ENCODE measurements around the gene SNX32. TPM values are rescaled to one million over a fixed set of nuclear protein-coding genes. Genes with fewer than 3 reads are reported as not detected.

The SNX32 gene
- total RNA-seq = under 0.01 and 0.44 TPM in 2 replicates

DNA sequence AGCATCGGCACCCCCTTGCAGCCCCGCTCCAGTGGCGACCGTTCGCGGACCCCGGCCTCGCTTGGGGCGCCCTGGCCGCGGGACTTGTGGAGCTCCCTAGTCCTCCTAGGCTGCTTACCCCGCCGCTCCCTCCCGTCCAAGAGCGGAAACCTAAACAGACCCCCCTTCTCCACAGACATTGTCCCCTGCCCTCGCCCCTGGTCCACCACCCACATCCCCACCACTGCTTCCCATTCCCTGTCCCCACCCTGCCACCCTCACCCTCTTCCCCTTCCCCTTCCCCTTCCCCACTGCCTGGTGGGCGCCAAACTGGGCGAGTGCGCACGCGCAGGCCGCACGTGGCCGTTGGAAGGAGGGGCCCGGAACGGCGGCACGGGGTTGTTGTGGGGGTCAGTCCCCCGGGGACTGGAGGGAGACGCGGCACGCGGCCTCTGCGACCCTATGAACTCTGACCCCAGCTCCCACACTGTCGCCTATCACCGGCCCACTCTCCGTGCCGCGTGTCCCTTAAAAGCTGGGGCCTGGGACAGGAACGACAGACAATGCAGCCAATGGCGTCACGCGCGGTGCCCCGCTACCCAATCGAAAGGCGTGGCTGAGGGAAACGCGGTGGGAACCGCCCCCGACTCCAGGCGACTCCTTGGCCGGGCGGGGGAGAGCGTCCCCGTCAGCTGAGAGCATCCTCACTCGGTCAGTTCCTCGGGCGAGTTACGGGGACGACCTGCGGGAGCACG is at the start of gene SNX32:
Gene SNX32 (plus strand): TSS at position 667 of the 734 bp plus-strand sequence. CDS start 103 bp downstream, outside the sequence.
- DNase-seq (ENCODE audit: low read depth in 2 of 2) = peak; percentile 86 to 94

GRCh38 chr11:65785319-65786007 is 48.3 kb upstream of the SNX32 start:
- no peak for DNase-seq (ENCODE audit: low read depth in 2 of 2)

DNA sequence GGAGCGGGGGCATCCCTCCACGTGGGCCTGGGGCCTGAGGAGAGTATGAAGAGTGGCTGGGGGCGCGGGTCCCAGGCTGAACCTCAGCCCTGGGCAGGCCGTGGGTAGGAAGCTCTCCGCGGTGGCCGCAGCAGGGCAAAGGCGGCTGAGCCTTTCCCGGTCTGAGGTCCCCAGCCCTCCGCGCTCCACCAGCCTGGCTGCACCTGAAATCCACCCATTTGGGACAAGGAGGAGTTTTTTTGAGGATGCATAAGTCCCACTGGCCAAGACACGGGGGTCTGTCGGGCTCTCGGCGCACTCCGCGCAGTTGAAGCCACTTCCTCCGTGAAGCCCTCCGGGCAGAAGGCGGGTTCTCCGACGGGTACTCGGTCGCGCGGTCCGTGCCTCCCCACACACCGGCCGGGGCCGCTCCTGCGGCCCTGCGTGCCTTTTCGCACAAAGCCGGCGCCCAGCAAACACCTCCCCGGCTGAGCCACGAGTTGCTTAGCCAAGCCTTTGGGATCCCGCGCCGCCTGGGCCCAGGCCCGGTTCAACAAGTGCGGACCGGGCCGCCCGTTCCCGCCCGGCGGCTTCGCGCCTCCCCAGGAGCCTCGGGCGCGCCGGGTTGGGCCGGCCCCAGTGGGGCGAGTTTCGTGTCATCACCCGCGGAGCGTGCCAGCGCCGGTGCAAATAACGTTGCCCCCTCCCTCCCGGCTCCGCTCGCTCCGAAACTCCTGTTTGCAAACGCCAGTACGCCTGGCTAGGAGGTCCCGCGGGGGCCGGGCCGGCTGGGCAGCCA is 47.6 kb upstream of the SNX32 start:
- no peak for DNase-seq (ENCODE audit: low read depth in 2 of 2)

DNA sequence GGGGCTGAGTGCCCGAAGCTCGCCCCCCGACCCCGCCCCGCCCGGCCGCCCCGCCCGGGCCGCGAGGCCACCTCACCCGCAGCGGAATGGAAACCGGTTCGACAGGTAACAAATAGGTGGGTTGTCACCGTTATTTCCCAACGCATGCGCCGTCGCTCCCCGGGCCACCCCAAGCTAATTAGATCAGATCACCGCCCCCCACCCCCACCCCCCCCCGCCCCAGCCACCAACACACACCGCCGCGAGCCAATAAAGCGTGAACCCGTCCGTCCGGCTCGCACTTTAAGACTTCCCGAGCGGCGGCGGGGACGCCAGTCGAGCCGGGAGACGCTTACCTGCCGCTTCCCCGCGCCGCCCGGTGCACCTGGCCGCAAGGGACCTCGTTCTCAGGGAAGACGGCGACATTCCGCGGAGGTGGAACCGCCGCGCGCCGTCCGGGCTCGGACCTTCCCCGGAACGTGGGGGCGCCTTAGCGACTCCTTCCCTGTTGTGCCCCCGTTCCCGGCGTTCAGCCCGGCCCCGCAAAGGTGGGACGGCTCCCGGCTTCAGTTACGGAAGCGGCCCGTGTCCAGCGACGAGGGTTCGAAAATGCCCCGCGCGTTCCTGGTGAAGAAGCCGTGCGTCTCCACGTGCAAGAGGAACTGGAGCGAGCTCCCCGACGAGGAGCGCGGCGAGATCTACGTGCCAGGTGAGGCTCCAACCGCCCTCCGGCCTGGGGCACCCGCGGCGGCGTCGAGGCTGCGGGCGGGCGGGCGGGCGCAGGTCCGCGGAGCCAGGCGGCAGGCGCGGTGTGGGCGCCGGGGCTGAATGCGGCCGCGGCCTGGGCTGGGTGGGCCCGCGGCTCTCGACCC is 46.8 kb upstream of the SNX32 start, which contains the start of gene OVOL1:
Gene OVOL1 (plus strand): TSS at position 278 of the 851 bp plus-strand sequence. CDS start 311 bp downstream, at position 589.
- DNase-seq (ENCODE audit: low read depth in 2 of 2) = no peak

- no peak for DNase-seq (ENCODE audit: low read depth in 2 of 2)
Observed at GRCh38 chr11:65787649-65788622, 45.8 kb upstream of the SNX32 start.

GRCh38 chr11:65788821-65789220 is 44.9 kb upstream of the SNX32 start:
- no peak for DNase-seq (ENCODE audit: low read depth in 2 of 2)

DNA sequence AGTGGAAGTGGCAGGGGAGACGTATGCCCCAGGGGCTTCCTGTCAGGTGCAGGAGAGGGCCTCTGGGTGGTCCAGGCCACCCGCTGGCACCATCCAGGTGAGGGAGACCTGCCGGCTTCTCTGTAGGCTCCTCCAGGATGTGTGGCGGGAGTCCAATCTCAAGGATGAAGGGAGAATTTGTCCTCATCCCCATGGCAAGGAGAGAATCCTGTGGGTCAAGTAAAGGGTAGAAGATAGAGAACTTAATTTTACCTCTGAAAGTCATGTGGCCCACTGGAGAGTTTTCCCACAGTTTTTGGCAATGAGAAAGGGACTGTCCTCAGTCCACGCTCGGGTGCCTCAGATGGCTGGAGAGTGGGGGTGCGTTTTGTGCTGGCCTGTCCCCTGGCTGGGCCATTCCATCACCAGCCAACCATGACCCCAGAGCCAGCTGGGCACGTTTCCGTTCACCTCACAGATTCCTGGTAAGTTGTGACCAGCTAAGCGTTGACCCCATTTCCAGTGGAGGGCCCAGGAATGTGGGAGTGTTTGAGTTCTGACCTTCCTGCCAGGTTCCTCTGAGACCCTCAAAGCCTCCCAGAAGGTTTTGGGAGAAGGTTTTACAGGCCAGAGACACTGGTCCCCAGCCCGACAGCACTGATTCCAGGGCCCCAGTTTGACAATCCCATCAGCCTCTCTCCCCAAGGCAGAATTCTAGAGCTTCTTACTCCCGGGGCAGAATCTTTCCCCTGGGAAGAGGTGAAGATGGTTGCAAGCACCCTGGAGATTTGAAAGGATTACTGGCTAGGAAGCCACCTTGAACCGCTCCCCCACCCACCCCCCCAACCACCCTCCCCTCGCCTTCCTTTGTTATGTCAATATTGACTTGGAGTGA is 44.3 kb upstream of the SNX32 start:
- DNase-seq (ENCODE audit: low read depth in 2 of 2) = no peak

- DNase-seq (ENCODE audit: low read depth in 2 of 2) = no peak
Observed at GRCh38 chr11:65790104-65790901, 43.5 kb upstream of the SNX32 start.

- DNase-seq (ENCODE audit: low read depth in 2 of 2) = no peak
Observed at GRCh38 chr11:65790902-65791650, 42.7 kb upstream of the SNX32 start.

DNA sequence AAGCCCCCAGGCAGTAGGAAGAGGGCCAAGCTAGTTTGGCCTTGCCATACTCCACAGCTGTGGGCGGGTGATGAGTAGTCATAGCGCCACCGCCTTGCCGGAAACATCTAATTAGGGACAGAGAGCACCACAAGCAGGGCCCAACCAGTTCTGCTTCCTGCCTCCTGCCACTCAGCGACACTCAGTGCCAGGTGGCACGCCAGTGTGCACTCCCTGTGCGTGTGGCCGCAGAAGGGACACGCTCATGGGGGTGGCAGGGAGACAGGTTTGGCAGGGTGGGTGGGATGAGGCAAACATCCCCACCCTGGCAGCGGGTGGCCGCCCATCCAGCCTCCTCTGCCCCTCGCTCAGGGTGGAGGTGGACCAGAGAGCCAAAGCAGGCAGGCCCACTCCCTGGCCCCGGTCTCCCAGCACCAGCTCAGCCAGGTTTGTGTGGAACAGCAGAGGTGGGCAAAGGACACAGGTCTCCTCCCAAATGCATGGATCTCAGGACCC is 42.0 kb upstream of the SNX32 start:
- DNase-seq (ENCODE audit: low read depth in 2 of 2) = no peak

GRCh38 chr11:65792456-65792855 is 41.3 kb upstream of the SNX32 start:
- DNase-seq (ENCODE audit: low read depth in 2 of 2) = no peak

- no peak for DNase-seq (ENCODE audit: low read depth in 2 of 2)
Observed at GRCh38 chr11:65793144-65793581, 40.6 kb upstream of the SNX32 start.

- no peak for DNase-seq (ENCODE audit: low read depth in 2 of 2)
Observed at GRCh38 chr11:65793625-65794400, 40.0 kb upstream of the SNX32 start.

DNA sequence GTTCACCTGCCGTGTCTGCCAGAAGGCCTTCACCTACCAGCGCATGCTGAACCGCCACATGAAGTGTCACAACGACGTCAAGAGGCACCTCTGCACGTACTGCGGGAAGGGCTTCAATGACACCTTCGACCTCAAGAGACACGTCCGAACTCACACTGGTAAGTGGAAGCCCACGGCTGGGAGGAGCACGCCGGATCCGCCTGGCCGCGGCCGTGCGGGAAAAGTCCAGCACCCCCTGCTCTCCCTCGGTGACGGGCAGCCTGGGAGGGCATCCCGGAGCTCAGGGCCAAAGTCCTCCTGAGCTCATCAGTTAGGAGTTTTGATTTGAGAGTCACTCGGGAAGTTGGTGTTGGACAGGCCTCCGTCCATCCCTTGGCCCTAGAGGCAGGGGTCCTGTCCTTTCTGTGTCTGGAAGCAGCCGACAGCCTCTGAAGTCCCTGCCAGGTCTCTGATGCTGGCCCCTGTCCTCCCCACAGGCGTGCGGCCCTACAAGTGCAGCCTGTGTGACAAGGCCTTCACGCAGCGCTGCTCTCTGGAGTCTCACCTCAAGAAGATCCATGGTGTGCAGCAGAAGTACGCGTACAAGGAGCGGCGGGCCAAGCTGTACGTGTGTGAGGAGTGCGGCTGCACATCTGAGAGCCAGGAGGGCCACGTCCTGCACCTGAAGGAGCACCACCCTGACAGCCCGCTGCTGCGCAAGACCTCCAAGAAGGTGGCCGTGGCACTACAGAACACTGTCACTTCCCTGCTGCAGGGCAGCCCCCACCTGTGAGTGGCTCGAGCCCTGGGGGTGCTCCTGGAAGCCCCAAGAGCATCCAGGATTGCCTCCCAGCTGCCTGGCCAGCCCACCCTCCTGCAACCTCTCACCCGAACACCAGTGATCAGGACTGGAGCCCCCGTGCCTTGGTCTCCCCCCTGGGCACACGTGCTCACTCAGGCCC is 38.9 kb upstream of the SNX32 start:
- DNase-seq (ENCODE audit: low read depth in 2 of 2) = no peak
